ENCODE results near the gene GCSAM.

- TF ChIP-seq NFRKB (IDR thresholded peaks at IDR 0.05) = no peak
- no peak for TF ChIP-seq TARDBP (IDR thresholded peaks at IDR 0.05)
- TF ChIP-seq ZNF384 (IDR thresholded peaks at IDR 0.05) = no peak
- no peak for TF ChIP-seq HDGF (IDR thresholded peaks at IDR 0.05; ENCODE audit: borderline replicate concordance)
- no peak for TF ChIP-seq ARNT (IDR thresholded peaks at IDR 0.05)
- no peak for TF ChIP-seq SP1 (IDR thresholded peaks at IDR 0.05)
- no peak for TF ChIP-seq FOXM1 (IDR thresholded peaks at IDR 0.05; ENCODE audit: borderline replicate concordance)
- TF ChIP-seq SUZ12 (IDR thresholded peaks at IDR 0.05) = no peak
- TF ChIP-seq, protein P1, sequence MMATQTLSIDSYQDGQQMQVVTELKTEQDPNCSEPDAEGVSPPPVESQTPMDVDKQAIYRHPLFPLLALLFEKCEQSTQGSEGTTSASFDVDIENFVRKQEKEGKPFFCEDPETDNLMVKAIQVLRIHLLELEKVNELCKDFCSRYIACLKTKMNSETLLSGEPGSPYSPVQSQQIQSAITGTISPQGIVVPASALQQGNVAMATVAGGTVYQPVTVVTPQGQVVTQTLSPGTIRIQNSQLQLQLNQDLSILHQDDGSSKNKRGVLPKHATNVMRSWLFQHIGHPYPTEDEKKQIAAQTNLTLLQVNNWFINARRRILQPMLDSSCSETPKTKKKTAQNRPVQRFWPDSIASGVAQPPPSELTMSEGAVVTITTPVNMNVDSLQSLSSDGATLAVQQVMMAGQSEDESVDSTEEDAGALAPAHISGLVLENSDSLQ (IDR thresholded peaks at IDR 0.05) = no peak
- no peak for TF ChIP-seq BHLHE40 (IDR thresholded peaks at IDR 0.05; ENCODE audit: borderline replicate concordance)
Observed at GRCh38 chr3:112117841-112118571, 15.0 kb downstream of the GCSAM start.

Measured in HEK293T (cell line).